CD4-positive, alpha-beta T cell treated with Interleukin-2 at 100 ng/mL for 4 hours (primary cell): ENCODE data around the gene TSHZ2.

ENCODE experiments used
- DNase-seq: peaks from one replicate; pipeline ENCODE4 v3.0.0-alpha.2; 2020; ENCODE audit warnings: low spot score

TSHZ2 gene

DNA sequence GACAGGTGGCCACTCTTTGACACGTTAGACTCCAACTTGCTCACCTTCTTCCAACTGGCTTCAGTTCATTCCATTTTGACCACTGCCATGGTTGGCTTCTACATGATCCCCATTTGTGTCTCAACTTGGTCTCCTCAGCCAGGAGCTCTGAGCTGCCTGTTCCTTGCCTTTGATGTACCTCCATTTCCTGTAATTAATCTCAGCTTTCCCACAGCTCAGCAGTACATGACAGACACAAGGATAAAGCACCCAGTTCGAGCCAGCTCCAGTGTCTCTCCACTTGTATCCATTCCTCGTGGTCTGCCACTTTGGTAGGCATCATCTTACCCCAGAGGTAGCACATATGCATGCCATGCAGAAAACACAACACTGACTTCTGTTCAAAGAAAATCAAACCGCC is 161.0 kb downstream of the TSHZ2 start:
- DNase-seq, result no peak

DNA sequence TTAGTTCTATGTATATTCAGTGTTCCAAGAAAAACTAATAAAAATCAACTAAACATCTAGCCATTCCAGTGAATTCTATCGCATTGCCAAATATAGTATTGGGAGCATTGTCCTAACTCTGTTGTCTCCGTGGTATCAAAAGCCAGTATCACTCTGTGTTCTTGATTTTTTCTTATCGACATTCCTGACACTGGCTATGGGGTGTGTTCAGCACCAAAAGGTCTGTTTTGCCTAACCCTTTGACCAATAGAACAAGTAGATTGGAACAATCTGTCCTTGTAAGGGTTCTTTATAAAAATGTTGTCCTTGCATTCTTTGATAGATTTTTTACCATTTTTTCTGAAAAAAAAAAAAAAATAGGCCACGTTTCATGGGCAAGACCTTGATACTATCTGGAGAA is 161.5 kb downstream of the TSHZ2 start:
- no peak for DNase-seq

GRCh38 chr20:53136473-53136872 is 164.3 kb downstream of the TSHZ2 start:
- DNase-seq, result no peak

DNA sequence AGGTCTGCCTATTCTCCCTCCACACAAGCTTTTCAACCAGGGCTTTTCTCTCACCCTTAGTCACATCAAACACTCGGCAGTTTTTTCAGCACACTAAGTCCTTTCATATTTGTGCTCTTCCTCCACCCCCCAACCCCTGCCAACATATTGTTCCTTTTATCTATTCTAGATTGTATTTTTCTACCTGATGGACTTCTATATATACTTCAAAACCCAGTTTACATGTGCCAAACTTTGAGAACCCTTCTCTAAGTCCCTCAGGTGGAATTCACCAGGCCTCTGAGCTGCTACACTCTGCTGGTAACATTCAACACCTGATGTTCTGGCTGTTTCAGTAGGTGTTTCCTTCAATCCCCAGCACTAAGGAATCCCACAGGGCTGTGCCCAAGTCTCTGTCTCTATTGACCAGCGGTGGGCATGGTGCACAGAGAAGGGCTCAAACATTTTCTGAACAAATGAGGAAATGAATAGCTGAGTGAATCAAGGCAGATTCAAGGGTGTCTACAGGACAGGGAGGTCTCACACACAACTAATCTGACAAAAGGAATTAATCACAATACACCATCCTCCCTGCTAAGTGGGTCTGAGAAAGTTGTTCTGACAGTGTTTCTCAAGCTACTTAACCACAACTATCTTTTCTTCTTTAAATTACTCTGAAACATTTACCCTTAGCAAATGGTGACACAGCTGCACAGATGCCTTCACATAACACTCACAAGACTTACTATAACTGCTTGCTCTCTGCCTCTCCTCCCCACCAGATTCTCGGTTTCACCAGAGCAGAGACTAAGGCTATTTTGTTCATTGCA is 166.5 kb downstream of the TSHZ2 start:
- DNase-seq, result no peak

GRCh38 chr20:53141201-53142050 is 169.3 kb downstream of the TSHZ2 start:
- DNase-seq, result no peak

DNA sequence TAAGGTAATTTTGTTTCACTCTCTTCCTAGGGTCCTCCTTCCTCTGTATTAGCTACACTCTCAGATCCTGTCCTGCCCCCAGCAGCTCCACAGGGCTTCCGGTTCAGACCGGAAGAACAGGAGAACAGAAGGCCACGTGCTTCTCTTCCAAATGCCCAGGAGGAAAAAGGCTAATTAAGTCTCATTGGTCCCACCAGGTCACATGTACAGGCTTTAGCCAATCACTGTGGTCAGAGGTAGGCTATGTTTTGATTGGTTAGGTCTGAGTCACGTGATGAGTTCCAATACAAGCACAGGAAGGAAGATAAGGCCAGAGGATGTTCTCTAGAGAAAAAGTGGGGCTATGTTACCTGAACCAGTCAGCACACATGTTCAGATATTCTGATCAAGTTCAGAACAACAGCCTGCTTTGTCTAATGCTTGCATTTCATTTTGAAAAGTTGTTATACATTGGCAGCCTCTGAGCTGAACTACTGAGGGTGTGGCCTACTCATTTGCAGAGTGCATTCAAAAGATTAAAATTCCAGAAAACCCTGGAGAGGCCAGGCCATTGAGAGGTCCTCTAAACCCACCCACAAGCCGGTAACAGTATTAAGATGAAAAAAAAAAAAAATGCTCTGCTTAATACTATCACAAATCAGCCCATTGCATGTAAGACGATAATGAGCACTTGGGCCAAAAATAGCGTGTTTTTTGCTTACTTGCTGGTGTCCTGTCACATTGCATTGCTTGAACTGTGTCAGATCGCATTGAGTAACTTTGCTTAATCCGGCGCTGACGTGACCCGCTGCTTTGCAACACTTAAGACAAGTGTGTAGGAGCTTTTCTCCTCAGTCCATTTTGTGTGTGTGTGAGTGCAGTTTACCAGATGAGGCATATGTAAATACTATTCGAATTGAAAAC is 170.3 kb downstream of the TSHZ2 start:
- no peak for DNase-seq

DNA sequence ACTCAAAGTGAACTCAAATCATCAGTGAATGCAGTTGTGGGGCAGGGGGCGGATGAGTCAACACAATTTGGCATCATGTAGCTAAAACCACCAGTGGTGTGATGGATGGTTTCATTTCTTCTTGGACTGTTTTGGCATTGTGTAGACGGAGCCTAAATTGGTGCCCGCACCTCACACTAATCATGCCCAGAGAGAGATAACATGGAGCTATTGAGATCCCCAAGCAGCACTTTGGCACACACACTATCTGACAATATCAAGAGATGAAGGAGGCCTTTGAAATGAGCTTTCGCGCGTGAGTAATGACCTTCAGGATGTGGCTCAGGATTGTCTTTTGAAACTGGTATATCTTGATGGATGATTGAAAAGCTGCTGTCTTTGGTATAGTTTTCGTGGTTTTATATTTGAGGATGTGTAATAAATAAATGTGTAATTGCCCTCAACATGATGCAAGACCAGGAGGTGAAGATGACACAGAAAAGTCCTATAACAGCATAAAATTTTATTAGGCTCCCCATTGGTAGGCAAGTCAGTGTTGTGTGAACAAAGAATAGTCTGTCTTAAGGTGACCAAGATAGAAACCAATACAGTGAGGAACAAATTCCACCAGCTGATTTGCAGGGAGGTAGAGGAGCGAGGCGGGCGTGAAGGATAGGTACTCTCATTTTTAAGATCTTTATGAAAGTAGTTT is 174.2 kb downstream of the TSHZ2 start:
- DNase-seq, result peak; percentile 11

GRCh38 chr20:53148771-53149147 is 176.6 kb downstream of the TSHZ2 start:
- no peak for DNase-seq

DNA sequence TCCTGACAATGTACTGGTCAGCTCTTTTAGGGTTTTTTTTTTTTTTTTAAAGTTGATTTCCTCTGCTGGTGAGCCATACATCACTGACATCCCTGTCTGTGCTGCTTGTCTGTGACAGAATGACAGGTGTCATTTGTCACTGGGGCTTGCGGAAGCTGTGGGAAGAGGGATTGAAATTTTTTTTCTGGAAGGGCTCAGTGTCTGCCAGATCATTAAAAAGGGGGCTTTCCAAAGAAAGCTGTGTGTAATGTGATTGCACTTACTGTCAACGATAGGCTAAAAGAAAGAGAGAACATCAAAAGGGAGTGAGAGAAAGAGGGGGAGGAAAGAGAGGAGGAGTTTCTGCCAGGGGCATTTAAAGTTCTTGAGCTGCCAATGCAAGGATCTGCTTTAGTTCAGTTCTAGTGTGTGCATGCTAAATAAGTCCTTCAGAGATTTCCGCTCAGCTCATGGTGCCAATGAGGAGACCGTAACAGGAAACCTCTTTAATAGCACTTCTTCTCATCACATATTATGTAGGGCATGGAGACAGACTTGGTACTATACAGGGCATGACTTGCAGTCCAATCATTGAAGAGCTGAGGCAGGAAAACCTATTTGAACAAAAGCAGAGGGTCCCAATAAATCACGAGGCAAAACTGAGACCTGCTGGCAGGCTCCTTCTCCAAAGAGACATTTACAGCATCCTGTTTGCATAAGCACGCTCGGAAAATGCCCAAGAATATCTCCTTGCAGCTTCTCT is 177.2 kb downstream of the TSHZ2 start:
- DNase-seq, result no peak

GRCh38 chr20:53149890-53150205 is 177.7 kb downstream of the TSHZ2 start:
- no peak for DNase-seq

DNA sequence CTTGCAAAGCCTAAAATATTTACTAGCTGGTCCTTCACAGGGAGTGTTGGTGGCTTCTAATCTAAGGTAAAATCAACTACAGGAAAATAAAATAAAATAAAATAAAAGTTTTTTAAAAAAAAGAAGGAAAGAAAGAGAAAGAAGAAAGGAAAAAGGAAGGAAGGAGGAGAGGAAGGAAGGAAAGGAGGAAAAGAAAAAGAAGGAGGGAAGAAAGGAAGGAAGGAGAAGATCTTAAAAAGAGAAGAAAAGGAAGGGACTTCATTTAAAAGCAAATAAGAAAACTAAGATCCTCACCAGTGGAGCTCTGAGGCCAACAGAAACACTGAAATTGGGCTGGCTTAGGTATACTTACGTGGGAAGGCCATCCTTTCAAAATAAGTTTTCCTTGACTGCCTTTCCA is 178.4 kb downstream of the TSHZ2 start:
- no peak for DNase-seq

DNA sequence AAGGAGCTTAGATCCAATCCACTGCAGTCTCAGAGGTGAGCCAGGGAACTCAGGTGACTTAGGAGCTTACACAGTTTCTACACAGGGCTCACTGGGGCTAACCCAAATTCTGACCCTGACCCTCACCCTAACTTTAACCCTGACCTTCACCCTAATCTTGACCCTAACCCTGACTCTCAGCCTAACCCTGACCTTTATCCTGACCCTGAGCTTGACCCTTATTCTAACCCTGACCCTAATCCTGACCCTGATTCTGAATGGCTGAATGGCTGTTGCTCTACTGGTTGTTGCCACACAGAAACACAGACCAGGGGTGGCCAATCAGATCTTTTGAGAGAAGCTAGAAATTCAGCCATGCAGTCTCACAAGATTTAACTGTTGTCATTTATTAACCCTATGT is 180.1 kb downstream of the TSHZ2 start:
- no peak for DNase-seq

DNA sequence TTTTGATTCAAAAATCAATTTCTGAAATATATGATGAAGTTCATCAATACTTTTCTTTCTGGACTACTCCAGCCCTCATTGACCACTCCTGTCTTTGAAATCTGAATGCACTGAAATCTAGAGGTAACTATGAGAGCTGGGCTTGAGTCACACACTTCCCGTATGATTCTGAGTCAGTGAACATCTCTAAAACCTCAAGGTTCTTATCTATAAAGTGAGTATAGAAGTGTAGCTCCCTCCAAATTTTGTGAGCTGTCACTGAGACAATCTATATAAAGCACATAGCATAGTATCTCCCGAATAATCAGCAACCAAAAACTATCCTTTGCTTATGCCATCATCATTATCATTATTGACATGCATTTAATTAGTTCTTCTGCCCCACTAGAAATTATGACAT is 182.4 kb downstream of the TSHZ2 start:
- DNase-seq, result peak; percentile 7

DNA sequence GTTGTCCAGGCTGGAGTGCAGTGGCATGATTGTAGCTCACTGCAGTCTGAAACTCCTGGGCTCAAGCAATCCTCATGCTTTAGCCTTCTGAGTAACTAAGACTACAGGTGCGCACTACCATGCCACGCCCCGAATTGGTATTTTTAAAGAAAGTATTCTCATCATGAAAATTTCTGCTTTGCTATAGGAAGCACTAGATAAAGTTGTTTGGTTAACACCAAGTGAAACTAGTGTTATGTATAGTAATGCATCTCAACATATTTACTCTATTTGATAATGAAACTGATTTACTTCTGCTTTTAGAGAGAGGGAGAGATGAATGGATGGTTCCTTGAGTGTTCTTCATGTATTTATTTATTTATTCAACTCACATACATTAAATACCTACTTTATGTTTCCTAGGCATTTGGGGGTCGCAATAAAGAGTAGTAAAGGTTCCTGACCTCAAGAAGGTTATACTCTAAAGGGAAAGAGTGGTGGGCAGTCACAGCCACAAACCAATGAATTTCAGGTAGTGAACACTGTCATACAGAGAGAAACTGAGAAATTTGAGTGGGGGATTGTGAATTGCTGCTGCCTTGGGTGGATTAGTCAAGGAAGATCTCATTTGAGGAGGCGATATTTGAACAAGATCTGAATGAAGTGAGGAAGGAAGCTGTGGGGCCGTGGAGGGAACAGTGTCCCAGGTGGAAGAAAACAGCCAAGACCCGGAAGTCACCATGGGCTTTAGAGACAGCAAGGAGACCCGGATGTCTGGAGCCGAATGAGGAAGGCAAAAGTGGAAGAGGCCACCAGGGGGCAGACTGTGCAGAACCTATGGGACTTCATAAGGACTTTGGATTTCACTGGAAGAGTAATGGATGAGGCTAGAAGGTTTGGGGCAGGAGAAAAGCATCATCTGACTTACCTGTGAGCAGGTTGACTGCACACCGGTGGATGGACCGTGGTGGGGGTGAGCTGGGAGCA is 185.6 kb downstream of the TSHZ2 start:
- DNase-seq, result peak; percentile 13

- no peak for DNase-seq
Measured at GRCh38 chr20:53159160-53159559, 187.0 kb downstream of the TSHZ2 start.

- DNase-seq, result no peak
Measured at GRCh38 chr20:53161073-53161472, 188.9 kb downstream of the TSHZ2 start.

DNA sequence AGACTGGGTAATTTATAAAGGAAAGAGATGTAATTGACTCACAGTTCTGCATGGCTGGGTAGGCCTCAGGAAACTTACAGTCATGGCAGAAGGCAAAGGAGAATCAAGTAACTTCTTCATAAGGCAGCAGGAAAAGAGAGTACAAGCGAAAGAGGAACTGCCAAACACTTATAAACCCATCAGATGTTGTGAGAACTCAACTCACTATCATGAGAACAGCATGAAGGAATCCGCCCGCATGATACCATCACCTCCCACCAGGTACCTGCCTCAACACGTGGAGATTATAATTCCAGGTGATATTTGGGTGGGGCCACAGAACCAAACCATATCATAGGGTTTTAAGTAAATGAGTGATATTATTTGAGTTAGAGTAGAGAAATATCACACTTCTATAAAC is 189.3 kb downstream of the TSHZ2 start:
- DNase-seq, result no peak

DNA sequence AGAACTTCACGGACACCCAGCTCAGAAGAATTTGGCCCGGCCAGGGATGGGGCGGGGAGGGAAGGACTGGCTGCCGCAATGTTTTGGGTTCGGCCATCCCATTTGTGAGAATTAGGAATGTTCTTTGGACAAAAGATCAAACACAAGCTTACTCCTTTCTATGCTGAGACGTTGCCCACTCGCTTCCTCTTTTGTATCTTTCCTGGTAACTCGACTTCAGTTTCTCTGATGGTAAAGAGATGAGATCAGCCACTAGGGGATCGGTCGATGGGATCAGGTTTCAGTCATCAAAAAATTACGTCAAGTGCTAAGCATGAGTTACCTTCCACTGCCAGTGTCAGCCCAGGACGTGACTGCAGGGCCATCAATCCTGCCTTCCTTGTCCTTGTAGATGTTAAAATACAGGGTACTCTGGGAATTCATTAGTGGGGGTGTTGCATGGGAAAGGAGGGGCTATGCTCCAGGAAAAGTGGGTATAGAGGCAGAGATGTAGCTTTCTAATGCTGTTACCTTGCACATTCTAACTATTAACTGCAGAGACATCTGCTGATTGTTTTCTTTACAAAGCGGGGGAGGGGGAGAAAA is 190.2 kb downstream of the TSHZ2 start:
- no peak for DNase-seq

DNA sequence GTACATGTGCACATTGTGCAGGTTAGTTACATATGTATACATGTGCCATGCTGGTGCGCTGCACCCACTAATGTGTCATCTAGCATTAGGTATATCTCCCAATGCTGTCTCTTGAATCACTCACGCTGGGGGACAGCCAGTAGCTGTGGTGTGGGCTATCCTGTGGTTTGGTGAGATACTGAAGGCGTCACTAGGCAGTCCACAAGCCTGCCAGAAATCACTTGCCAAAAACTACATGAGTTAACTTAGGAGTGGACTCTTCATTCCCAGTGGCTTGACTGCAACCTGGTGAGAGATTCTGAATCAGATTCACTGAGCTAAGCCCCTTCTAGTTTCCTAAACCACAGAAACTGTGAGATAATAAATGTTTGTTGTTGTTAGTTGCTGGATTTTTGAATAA is 191.3 kb downstream of the TSHZ2 start:
- no peak for DNase-seq

DNA sequence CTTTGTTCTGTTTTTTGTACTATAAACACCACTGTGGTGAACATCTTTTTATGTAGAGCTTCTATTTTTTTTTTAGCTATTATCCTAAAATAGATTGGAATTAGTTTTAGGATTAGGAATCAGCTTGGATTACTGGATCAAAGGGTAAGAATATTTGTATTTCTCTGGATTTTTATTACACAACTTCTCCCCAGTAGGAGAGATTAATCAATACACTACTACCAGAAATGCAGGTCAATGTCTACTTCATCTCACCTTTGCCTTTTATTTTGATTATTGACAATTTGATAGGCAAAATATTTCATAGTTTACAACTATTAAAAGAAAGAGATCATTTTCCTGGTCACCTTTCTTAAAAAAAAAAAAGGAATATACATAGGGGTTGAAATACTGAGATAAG is 191.9 kb downstream of the TSHZ2 start:
- no peak for DNase-seq
